Fibroblast of pulmonary artery (primary cell): ENCODE results near the gene MEX3A.
A peak's percentile ranks its signal among the peaks of the same experiment; 100 is the strongest.

Experiments used
- DNase-seq: peaks from one replicate; pipeline ENCODE4 v3.0.0-alpha.2; 2010; ENCODE audit warnings: low read depth
- H3K4me3 ChIP-seq: replicated peaks from 2 replicates; pipeline ENCODE4 v1.5.1; 2011; ENCODE audit warnings: low read depth, mild to moderate bottlenecking, control low read depth, low read length, moderate library complexity
- CTCF ChIP-seq: IDR thresholded peaks from 2 replicates; pipeline ENCODE4 v1.5.1; 2011; ENCODE audit warnings: mild to moderate bottlenecking, control low read depth, low read length, inconsistent platforms; ENCODE audit errors: missing control alignments

MEX3A gene

GRCh38 chr1:156082309-156083091 is at the start of gene MEX3A:
Gene MEX3A, minus strand, starts transcription at chr1:156082465. Its CDS starts 467 bp downstream, at chr1:156081998.
- TF ChIP-seq CTCF: no peak
- peak; percentile 72 for DNase-seq
- H3K4me3 ChIP-seq: peak within 1 kb of the TSS; percentile 87

GRCh38 chr1:156130578-156130942 is 48.3 kb upstream of the MEX3A start:
- no peak for DNase-seq
- no peak overlapping the region for H3K4me3 ChIP-seq
- TF ChIP-seq CTCF: no peak

GRCh38 chr1:156129687-156130577 is 47.7 kb upstream of the MEX3A start:
- H3K4me3 ChIP-seq: peak overlapping the region; percentile 9
- peak; percentile 97 for DNase-seq
- peak; percentile 95 for TF ChIP-seq CTCF

GRCh38 chr1:156128654-156129597 is 46.7 kb upstream of the MEX3A start:
- no peak for TF ChIP-seq CTCF
- peak; percentile 84 for DNase-seq
- peak overlapping the region; percentile 27 for H3K4me3 ChIP-seq

- no peak for TF ChIP-seq CTCF
- H3K4me3 ChIP-seq: peak overlapping the region; percentile 27
- DNase-seq: no peak
Measured at GRCh38 chr1:156128308-156128653, 46.0 kb upstream of the MEX3A start.

- peak; percentile 75 for DNase-seq
- peak overlapping the region; percentile 31 for H3K4me3 ChIP-seq
Measured at GRCh38 chr1:156126630-156127534, 44.6 kb upstream of the MEX3A start.

More at GRCh38 chr1:156126630-156127534, 44.6 kb upstream of the MEX3A start:
- no peak for TF ChIP-seq CTCF
